Calu3 (cell line): Measurements from ENCODE around the gene LYSMD3. TPM values are rescaled to one million over a fixed set of nuclear protein-coding genes. Genes with fewer than 3 reads are reported as not detected.

Experiments used
- BruUV-seq: library from RNA; stranded (reverse); fragments of 400-500 nt; replicated peaks from 2 replicates; lab custom pipeline; 2021; lab: Mats Ljungman, UMichigan
- CTCF ChIA-PET: fragments of 300-600 bp; sonication (Branson Sonifier 250); formaldehyde crosslinking; loops from one replicate; lab custom pipeline; 2022; ENCODE audit warnings: antibody characterized with exemption; lab: Charles Lee
- DNase-seq: peaks from one replicate; pipeline ENCODE4 v3.0.0; 2022
- H3K27ac Mint-ChIP-seq: one replicate; pipeline ENCODE4 v1.8.0; 2022; ENCODE audit warnings: mixed read lengths; ENCODE audit not compliant: unreplicated experiment
- H3K27me3 Mint-ChIP-seq: one replicate; pipeline ENCODE4 v1.8.0; 2022; ENCODE audit warnings: mixed read lengths; ENCODE audit not compliant: unreplicated experiment
- H3K36me3 Mint-ChIP-seq: one replicate; pipeline ENCODE4 v1.8.0; 2022; ENCODE audit warnings: mild to moderate bottlenecking, moderate library complexity, mixed read lengths; ENCODE audit not compliant: insufficient read depth, unreplicated experiment
- H3K4me1 Mint-ChIP-seq: one replicate; pipeline ENCODE4 v1.8.0; 2022; ENCODE audit warnings: mild to moderate bottlenecking, low read depth, mixed read lengths; ENCODE audit not compliant: unreplicated experiment
- H3K4me3 Mint-ChIP-seq: one replicate; pipeline ENCODE4 v1.8.0; 2022; ENCODE audit warnings: mild to moderate bottlenecking, low read depth, moderate library complexity, mixed read lengths; ENCODE audit not compliant: unreplicated experiment
- H3K9me3 Mint-ChIP-seq: one replicate; pipeline ENCODE4 v1.8.0; 2022; ENCODE audit warnings: low read depth, mixed read lengths; ENCODE audit not compliant: unreplicated experiment
- intact Hi-C: fragments of 100-400 bp; cut with micrococcal nuclease; formaldehyde crosslinking; loops from one replicate; pipeline ENCODE4 v1.10.0; 2022; ENCODE audit not compliant: unreplicated experiment
- total RNA-seq: library from RNA; stranded (reverse); gene quantifications from 2 replicates; pipeline ENCODE4 v1.2.3, GENCODE V29; 2022
- TF ChIP-seq, protein P1 (sequence below): fragments of 200-600 bp; IDR thresholded peaks from one replicate; pipeline ENCODE4 v1.8.0; 2022; ENCODE audit warnings: antibody characterized with exemption; ENCODE audit not compliant: unreplicated experiment

LYSMD3 gene
- total RNA-seq, 1 experiment from 2014 or later: 27.2 TPM

DNA sequence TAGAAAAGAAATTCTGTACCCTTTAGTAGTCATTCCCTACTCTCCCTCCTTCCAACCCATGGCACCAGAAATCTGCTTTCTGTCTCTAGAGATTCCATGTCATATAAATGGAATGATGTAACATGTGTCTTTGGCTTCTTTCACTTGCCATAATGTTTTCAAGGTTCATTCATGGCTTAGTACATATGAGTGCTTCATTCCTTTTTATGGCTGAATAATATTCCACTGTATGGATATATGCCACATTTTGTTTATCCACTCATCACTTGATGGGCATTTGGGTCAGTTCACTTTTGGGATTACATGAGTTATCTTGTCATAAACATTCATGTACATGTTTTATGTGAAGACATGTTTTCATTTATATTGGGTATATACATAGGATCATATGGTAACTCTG lies 35.3 kb downstream of the LYSMD3 start:
- Mint-ChIP-seq H3K4me3 (no peak overlapping the region), H3K9me3 (peaks cover 3% of the 10 kb centered on the region), H3K27ac (no peak overlapping the region), H3K4me1 (no peaks in the 10 kb centered on the region), H3K36me3 (no peaks in the 10 kb centered on the region), H3K27me3 (no peaks in the 10 kb centered on the region)
- no peak for DNase-seq
- no TSS peak for BruUV-seq
- intact Hi-C loops: no loop called here
- TF ChIP-seq, protein P1, sequence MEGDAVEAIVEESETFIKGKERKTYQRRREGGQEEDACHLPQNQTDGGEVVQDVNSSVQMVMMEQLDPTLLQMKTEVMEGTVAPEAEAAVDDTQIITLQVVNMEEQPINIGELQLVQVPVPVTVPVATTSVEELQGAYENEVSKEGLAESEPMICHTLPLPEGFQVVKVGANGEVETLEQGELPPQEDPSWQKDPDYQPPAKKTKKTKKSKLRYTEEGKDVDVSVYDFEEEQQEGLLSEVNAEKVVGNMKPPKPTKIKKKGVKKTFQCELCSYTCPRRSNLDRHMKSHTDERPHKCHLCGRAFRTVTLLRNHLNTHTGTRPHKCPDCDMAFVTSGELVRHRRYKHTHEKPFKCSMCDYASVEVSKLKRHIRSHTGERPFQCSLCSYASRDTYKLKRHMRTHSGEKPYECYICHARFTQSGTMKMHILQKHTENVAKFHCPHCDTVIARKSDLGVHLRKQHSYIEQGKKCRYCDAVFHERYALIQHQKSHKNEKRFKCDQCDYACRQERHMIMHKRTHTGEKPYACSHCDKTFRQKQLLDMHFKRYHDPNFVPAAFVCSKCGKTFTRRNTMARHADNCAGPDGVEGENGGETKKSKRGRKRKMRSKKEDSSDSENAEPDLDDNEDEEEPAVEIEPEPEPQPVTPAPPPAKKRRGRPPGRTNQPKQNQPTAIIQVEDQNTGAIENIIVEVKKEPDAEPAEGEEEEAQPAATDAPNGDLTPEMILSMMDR: no peak
- CTCF ChIA-PET: no interaction called here

DNA sequence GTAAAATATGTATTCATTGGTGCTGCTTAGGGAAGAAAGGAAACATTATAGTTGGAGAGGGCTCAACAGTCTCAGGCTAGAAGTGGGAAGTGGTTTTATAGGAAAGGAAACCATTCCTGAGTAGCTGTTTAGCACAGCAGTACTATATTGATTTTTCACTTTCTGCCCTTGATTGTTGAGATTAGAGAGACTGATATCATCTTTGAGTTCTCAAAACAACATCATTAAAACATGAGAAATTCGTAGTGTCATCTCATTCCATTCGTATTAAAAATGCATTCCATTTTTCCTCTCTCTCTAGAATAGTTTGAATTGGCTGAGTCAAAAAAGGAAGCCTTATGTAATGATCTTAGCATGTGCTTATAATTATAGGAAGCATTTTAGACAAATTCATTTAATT lies 40.6 kb downstream of the LYSMD3 start:
- no peak overlapping the region for H3K27ac Mint-ChIP-seq
- no peak for DNase-seq
- H3K27me3 Mint-ChIP-seq: no peaks in the 10 kb centered on the region
- H3K4me3 Mint-ChIP-seq: no peak overlapping the region
- no TSS peak for BruUV-seq
- intact Hi-C loops: no loop called here
- CTCF ChIA-PET: no interaction called here
- peaks cover 13% of the 10 kb centered on the region for H3K4me1 Mint-ChIP-seq
- TF ChIP-seq, protein P1: no peak
- no peaks in the 10 kb centered on the region for H3K9me3 Mint-ChIP-seq
- H3K36me3 Mint-ChIP-seq: no peaks in the 10 kb centered on the region

DNA sequence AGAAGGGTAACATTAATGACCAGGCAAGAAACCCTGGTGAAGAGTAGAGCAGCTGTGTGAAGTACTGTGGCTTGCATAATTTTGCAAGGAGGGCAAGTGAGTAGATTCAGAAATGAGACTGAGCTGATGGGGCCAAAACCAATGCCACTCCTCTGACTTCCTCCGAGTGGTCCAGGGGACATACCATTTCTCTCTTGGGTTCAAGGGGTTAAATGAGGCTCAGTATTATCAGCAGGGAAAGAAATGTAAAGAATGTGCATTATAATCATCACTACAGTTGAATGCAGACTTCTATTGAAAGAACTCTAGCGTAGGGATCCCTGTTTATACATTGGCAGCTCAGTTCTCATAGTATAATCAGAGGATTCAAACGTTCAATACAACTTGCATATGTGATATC lies 44.8 kb downstream of the LYSMD3 start:
- H3K4me1 Mint-ChIP-seq: peaks cover 13% of the 10 kb centered on the region
- CTCF ChIA-PET: interaction anchor here (0.6 kb wide), 1 partner anchor 12 kb away, joined by 3 read pairs; no protein-coding TSS in a partner anchor
- DNase-seq: no peak
- no TSS peak for BruUV-seq
- intact Hi-C loops: no loop called here
- H3K4me3 Mint-ChIP-seq: no peak overlapping the region
- TF ChIP-seq, protein P1: no peak
- no peaks in the 10 kb centered on the region for H3K27me3 Mint-ChIP-seq
- no peak overlapping the region for H3K27ac Mint-ChIP-seq
- H3K9me3 Mint-ChIP-seq: no peaks in the 10 kb centered on the region
- no peaks in the 10 kb centered on the region for H3K36me3 Mint-ChIP-seq

DNA sequence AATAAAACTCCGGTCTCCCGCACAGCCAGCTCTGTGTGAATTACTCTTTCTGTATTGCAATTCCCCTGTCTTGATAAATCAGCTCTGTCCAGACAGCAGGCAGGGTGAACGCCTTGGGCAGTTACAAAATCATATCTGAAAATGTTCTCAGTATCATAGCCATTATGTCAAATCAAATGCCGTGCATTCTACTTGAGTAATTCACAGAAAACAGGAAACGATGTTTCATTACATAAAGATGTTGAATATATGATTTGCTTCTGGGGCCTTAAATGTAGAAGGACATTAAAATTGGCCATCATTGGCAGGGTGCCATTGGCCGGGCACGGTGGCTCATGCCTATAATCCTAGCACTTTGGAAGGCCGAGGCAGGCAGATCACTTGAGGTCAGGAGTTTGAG lies 46.2 kb downstream of the LYSMD3 start:
- Mint-ChIP-seq H3K4me1 (peaks cover 13% of the 10 kb centered on the region), H3K27ac (no peak overlapping the region), H3K4me3 (no peak overlapping the region), H3K27me3 (no peaks in the 10 kb centered on the region), H3K36me3 (no peaks in the 10 kb centered on the region), H3K9me3 (no peaks in the 10 kb centered on the region)
- intact Hi-C loops: no loop called here
- TF ChIP-seq, protein P1: no peak
- BruUV-seq: no TSS peak
- no peak for DNase-seq
- CTCF ChIA-PET: interaction anchor here (0.6 kb wide), 1 partner anchor 10 kb away, joined by 3 read pairs; no protein-coding TSS in a partner anchor
